ENCODE data around the gene TRPM4. TPM values are rescaled to one million over a fixed set of nuclear protein-coding genes. Genes with fewer than 3 reads are reported as not detected.
A peak's percentile ranks its signal among the peaks of the same experiment; 100 is the strongest.

The TRPM4 gene
- total and polyA plus RNA-seq, 4 donors: 8.1 to 31.2 (median 13.2) TPM

GRCh38 chr19:49132974-49133609, 24.5 kb upstream of the TRPM4 start:
- Histone ChIP-seq H3K4me1 (ENCODE audit: control insufficient read depth in 4 of 4, insufficient read depth in 4 of 4, low read length in 3 of 4) (peaks cover 0 to 11% (median 7%) of the 10 kb centered on the region in 4 donors), H3K36me3 (ENCODE audit: control insufficient read depth in 4 of 4, insufficient read depth in 3 of 4, low read depth in 1 of 4, low read length in 3 of 4) (no peaks in the 10 kb centered on the region), H3K9ac (ENCODE audit: low read depth in 1 of 2, low read length in 2 of 2) (no peak overlapping the region), H3K4me3 (ENCODE audit: low read depth in 1 of 3, low read length in 3 of 3) (peak overlapping the region in 1 of 3 donors; percentile 19), H3K27ac (ENCODE audit: low read depth in 1 of 2, low read length in 2 of 2) (no peak overlapping the region), H3K9me3 (ENCODE audit: control insufficient read depth in 4 of 4, low read length in 3 of 4) (no peaks in the 10 kb centered on the region), H3K27me3 (ENCODE audit: control insufficient read depth in 4 of 4, insufficient read depth in 4 of 4, low read length in 3 of 4) (peaks cover 0 to 8% (median 0%) of the 10 kb centered on the region in 4 donors)
- DNase-seq (ENCODE audit: low spot score): peak; percentile 37
- 21% methylated on average over 49 of the region's 49 CpGs for WGBS
- TF ChIP-seq YY1 (IDR thresholded peaks at IDR 0.05): no peak
- TF ChIP-seq SP1 (IDR thresholded peaks at IDR 0.05): no peak
- TF ChIP-seq, protein P1, sequence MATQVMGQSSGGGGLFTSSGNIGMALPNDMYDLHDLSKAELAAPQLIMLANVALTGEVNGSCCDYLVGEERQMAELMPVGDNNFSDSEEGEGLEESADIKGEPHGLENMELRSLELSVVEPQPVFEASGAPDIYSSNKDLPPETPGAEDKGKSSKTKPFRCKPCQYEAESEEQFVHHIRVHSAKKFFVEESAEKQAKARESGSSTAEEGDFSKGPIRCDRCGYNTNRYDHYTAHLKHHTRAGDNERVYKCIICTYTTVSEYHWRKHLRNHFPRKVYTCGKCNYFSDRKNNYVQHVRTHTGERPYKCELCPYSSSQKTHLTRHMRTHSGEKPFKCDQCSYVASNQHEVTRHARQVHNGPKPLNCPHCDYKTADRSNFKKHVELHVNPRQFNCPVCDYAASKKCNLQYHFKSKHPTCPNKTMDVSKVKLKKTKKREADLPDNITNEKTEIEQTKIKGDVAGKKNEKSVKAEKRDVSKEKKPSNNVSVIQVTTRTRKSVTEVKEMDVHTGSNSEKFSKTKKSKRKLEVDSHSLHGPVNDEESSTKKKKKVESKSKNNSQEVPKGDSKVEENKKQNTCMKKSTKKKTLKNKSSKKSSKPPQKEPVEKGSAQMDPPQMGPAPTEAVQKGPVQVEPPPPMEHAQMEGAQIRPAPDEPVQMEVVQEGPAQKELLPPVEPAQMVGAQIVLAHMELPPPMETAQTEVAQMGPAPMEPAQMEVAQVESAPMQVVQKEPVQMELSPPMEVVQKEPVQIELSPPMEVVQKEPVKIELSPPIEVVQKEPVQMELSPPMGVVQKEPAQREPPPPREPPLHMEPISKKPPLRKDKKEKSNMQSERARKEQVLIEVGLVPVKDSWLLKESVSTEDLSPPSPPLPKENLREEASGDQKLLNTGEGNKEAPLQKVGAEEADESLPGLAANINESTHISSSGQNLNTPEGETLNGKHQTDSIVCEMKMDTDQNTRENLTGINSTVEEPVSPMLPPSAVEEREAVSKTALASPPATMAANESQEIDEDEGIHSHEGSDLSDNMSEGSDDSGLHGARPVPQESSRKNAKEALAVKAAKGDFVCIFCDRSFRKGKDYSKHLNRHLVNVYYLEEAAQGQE (IDR thresholded peaks at IDR 0.05): no peak
- no peak for TF ChIP-seq NR2F2 (IDR thresholded peaks at IDR 0.05)
- TF ChIP-seq GABPA (IDR thresholded peaks at IDR 0.05 in 1 of 2, conservative IDR thresholded peaks at IDR 0.05 in 1 of 2): no peak
- no peak for TF ChIP-seq ATF3 (IDR thresholded peaks at IDR 0.05)
- TF ChIP-seq HNF4A (conservative IDR thresholded peaks at IDR 0.05): no peak

DNA sequence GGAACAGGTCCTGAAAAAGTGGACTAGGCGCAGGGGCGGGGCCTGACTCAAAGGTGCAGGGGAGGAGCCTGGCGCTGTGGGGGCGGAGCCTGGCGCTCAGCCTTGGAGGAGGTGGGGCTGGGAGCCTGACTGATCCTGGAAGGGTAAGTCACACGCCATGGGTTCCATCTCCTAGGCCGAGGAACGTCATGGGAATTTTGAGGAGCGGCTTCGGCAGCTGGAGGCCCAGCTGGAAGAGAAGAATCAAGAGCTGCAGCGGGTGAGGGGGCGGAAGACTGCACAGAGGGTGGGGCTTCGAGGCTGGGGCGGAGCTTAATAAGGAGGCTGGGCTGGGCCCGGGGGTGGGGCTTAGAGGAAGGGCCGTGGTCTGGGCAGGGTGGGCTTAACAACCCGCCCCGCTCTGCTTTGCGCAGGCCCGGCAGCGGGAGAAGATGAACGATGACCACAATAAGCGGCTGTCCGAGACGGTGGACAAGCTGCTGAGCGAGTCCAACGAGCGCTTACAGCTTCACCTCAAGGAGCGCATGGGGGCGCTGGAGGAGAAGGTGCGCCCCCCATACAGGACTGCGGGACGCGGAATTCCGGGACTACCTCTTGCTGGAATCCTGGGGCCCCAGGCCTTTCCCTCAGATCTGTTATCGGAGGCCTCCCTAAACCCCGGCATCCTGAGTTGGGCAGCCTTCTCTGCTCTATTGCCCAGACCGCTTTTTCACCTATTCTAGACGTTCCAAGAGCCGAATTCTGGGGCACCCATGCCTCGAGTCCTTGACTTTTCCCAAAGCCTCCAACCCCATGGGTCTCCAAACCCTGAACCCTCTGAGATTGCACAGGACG, 23.8 kb upstream of the TRPM4 start:
- H3K36me3 ChIP-seq (ENCODE audit: control insufficient read depth in 4 of 4, insufficient read depth in 3 of 4, low read depth in 1 of 4, low read length in 3 of 4): no peaks in the 10 kb centered on the region
- H3K4me1 ChIP-seq (ENCODE audit: control insufficient read depth in 4 of 4, insufficient read depth in 4 of 4, low read length in 3 of 4): peaks cover 0 to 5% (median 4%) of the 10 kb centered on the region in 4 donors
- peak overlapping the region in 1 of 3 donors; percentile 19 for H3K4me3 ChIP-seq (ENCODE audit: low read depth in 1 of 3, low read length in 3 of 3)
- TF ChIP-seq, protein P2, sequence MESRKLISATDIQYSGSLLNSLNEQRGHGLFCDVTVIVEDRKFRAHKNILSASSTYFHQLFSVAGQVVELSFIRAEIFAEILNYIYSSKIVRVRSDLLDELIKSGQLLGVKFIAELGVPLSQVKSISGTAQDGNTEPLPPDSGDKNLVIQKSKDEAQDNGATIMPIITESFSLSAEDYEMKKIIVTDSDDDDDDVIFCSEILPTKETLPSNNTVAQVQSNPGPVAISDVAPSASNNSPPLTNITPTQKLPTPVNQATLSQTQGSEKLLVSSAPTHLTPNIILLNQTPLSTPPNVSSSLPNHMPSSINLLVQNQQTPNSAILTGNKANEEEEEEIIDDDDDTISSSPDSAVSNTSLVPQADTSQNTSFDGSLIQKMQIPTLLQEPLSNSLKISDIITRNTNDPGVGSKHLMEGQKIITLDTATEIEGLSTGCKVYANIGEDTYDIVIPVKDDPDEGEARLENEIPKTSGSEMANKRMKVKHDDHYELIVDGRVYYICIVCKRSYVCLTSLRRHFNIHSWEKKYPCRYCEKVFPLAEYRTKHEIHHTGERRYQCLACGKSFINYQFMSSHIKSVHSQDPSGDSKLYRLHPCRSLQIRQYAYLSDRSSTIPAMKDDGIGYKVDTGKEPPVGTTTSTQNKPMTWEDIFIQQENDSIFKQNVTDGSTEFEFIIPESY (IDR thresholded peaks at IDR 0.05): no peak
- TF ChIP-seq SP1 (IDR thresholded peaks at IDR 0.05) (no peak), RAD21 (IDR thresholded peaks at IDR 0.05) (no peak), EGR1 (IDR thresholded peaks at IDR 0.05; ENCODE audit: low read depth in 2 of 2) (no peak), YY1 (IDR thresholded peaks at IDR 0.05) (no peak), FOXA1 (IDR thresholded peaks at IDR 0.05) (no peak), JUND (IDR thresholded peaks at IDR 0.05) (no peak), TAF1 (conservative IDR thresholded peaks at IDR 0.05) (no peak), FOXA2 (IDR thresholded peaks at IDR 0.05) (no peak), GABPA (IDR thresholded peaks at IDR 0.05 in 1 of 2, conservative IDR thresholded peaks at IDR 0.05 in 1 of 2) (no peak)
- TF ChIP-seq, protein P3, sequence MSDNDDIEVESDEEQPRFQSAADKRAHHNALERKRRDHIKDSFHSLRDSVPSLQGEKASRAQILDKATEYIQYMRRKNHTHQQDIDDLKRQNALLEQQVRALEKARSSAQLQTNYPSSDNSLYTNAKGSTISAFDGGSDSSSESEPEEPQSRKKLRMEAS (IDR thresholded peaks at IDR 0.05): no peak
- TF ChIP-seq, protein P4, sequence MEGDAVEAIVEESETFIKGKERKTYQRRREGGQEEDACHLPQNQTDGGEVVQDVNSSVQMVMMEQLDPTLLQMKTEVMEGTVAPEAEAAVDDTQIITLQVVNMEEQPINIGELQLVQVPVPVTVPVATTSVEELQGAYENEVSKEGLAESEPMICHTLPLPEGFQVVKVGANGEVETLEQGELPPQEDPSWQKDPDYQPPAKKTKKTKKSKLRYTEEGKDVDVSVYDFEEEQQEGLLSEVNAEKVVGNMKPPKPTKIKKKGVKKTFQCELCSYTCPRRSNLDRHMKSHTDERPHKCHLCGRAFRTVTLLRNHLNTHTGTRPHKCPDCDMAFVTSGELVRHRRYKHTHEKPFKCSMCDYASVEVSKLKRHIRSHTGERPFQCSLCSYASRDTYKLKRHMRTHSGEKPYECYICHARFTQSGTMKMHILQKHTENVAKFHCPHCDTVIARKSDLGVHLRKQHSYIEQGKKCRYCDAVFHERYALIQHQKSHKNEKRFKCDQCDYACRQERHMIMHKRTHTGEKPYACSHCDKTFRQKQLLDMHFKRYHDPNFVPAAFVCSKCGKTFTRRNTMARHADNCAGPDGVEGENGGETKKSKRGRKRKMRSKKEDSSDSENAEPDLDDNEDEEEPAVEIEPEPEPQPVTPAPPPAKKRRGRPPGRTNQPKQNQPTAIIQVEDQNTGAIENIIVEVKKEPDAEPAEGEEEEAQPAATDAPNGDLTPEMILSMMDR (IDR thresholded peaks at IDR 0.05; ENCODE audit: low read depth, low read length, missing input control): no peak
- TF ChIP-seq, protein P1 (IDR thresholded peaks at IDR 0.05): no peak
- H3K27me3 ChIP-seq (ENCODE audit: control insufficient read depth in 4 of 4, insufficient read depth in 4 of 4, low read length in 3 of 4): peaks cover 0 to 8% (median 0%) of the 10 kb centered on the region in 4 donors
- H3K27ac ChIP-seq (ENCODE audit: low read depth in 1 of 2, low read length in 2 of 2): no peak overlapping the region
- DNase-seq (ENCODE audit: low spot score): peak; percentile 80
- H3K9ac ChIP-seq (ENCODE audit: low read depth in 1 of 2, low read length in 2 of 2): no peak overlapping the region
- no peaks in the 10 kb centered on the region for H3K9me3 ChIP-seq (ENCODE audit: control insufficient read depth in 4 of 4, low read length in 3 of 4)
- WGBS: 27% methylated on average over 42 of the region's 42 CpGs

Measured in liver (tissue), 9 donors.